Endothelial cell (in vitro differentiated cells): ENCODE data around the gene NAALADL2. TPM values are rescaled to one million over a fixed set of nuclear protein-coding genes. Genes with fewer than 3 reads are reported as not detected.

Experiments used
- DNase-seq: peaks from one replicate; pipeline ENCODE4 v3.0.0; 2021; ENCODE audit warnings: low spot score
- H3K27ac Mint-ChIP-seq: one replicate; pipeline ENCODE4 v1.8.0; 2021; ENCODE audit warnings: mixed read lengths, inconsistent platforms; ENCODE audit not compliant: unreplicated experiment
- H3K27me3 Mint-ChIP-seq: one replicate; pipeline ENCODE4 v1.8.0; 2021; ENCODE audit warnings: mild to moderate bottlenecking, moderate library complexity, mixed read lengths, inconsistent platforms; ENCODE audit not compliant: unreplicated experiment
- H3K36me3 Mint-ChIP-seq: one replicate; pipeline ENCODE4 v1.8.0; 2021; ENCODE audit warnings: mild to moderate bottlenecking, low read depth, mixed read lengths, inconsistent platforms; ENCODE audit not compliant: unreplicated experiment
- H3K4me1 Mint-ChIP-seq: one replicate; pipeline ENCODE4 v1.8.0; 2021; ENCODE audit warnings: mild to moderate bottlenecking, mixed read lengths, inconsistent platforms; ENCODE audit not compliant: unreplicated experiment
- H3K4me3 Mint-ChIP-seq: one replicate; pipeline ENCODE4 v1.8.0; 2021; ENCODE audit warnings: mild to moderate bottlenecking, mixed read lengths, inconsistent platforms; ENCODE audit not compliant: unreplicated experiment
- H3K9me3 Mint-ChIP-seq: one replicate; pipeline ENCODE4 v1.8.0; 2021; ENCODE audit warnings: mixed read lengths, inconsistent platforms; ENCODE audit not compliant: unreplicated experiment
- CTCF ChIP-seq: fragments of 200-600 bp; sonication (generic); IDR thresholded peaks from one replicate; pipeline ENCODE4 v1.5.0; 2021; ENCODE audit warnings: antibody characterized with exemption; ENCODE audit not compliant: unreplicated experiment
- total RNA-seq: library from RNA; stranded (reverse); fragmentation: NEBNext Ultra II Directional; extraction: Animal tissue kit (Norgen Biotek cat#: 25700); gene quantifications from one replicate; pipeline ENCODE4 v1.2.1, GENCODE V29; 2021; ENCODE audit not compliant: unreplicated experiment

NAALADL2 gene
- total RNA-seq, 1 donor from 2014 or later: 3.5 TPM

GRCh38 chr3:175149675-175150074 lies 290.5 kb downstream of the NAALADL2 start:
- Mint-ChIP-seq H3K4me3 (no peak overlapping the region), H3K36me3 (no peaks in the 10 kb centered on the region), H3K4me1 (no peaks in the 10 kb centered on the region), H3K9me3 (no peaks in the 10 kb centered on the region), H3K27me3 (peaks cover 1% of the 10 kb centered on the region), H3K27ac (no peak overlapping the region)
- DNase-seq: no peak
- TF ChIP-seq CTCF: no peak

- H3K4me3 Mint-ChIP-seq: no peak overlapping the region
- H3K27me3 Mint-ChIP-seq: peaks cover 1% of the 10 kb centered on the region
- TF ChIP-seq CTCF: no peak
- no peak for DNase-seq
- H3K9me3 Mint-ChIP-seq: no peaks in the 10 kb centered on the region
- no peak overlapping the region for H3K27ac Mint-ChIP-seq
- H3K4me1 Mint-ChIP-seq: no peaks in the 10 kb centered on the region
- no peaks in the 10 kb centered on the region for H3K36me3 Mint-ChIP-seq
These were observed 291.8 kb downstream of the NAALADL2 start for GRCh38 chr3:175150812-175151401.

- Mint-ChIP-seq H3K9me3 (no peaks in the 10 kb centered on the region), H3K27ac (no peak overlapping the region), H3K4me3 (no peak overlapping the region), H3K27me3 (peaks cover 1% of the 10 kb centered on the region), H3K36me3 (no peaks in the 10 kb centered on the region), H3K4me1 (no peaks in the 10 kb centered on the region)
- no peak for TF ChIP-seq CTCF
- DNase-seq: no peak
These were observed 294.5 kb downstream of the NAALADL2 start for GRCh38 chr3:175153595-175153994.

- H3K4me3 Mint-ChIP-seq: no peak overlapping the region
- H3K27me3 Mint-ChIP-seq: peaks cover 1% of the 10 kb centered on the region
- TF ChIP-seq CTCF: no peak
- no peak for DNase-seq
- no peaks in the 10 kb centered on the region for H3K4me1 Mint-ChIP-seq
- no peak overlapping the region for H3K27ac Mint-ChIP-seq
- no peaks in the 10 kb centered on the region for H3K36me3 Mint-ChIP-seq
- H3K9me3 Mint-ChIP-seq: no peaks in the 10 kb centered on the region
These were observed 296.0 kb downstream of the NAALADL2 start for GRCh38 chr3:175155172-175155571.

- Mint-ChIP-seq H3K4me1 (no peaks in the 10 kb centered on the region), H3K4me3 (no peak overlapping the region), H3K9me3 (no peaks in the 10 kb centered on the region), H3K36me3 (no peaks in the 10 kb centered on the region), H3K27ac (no peak overlapping the region), H3K27me3 (no peaks in the 10 kb centered on the region)
- no peak for TF ChIP-seq CTCF
- no peak for DNase-seq
These were observed 300.1 kb downstream of the NAALADL2 start for GRCh38 chr3:175159202-175159601.
